GM21786 (cell line): ENCODE results near the gene CDH4.

Experiments
- ATAC-seq: cut with Tn5 transposase; IDR thresholded peaks from one replicate; pipeline ENCODE4 v1.9.1; 2021; ENCODE audit not compliant: unreplicated experiment

CDH4 gene

DNA sequence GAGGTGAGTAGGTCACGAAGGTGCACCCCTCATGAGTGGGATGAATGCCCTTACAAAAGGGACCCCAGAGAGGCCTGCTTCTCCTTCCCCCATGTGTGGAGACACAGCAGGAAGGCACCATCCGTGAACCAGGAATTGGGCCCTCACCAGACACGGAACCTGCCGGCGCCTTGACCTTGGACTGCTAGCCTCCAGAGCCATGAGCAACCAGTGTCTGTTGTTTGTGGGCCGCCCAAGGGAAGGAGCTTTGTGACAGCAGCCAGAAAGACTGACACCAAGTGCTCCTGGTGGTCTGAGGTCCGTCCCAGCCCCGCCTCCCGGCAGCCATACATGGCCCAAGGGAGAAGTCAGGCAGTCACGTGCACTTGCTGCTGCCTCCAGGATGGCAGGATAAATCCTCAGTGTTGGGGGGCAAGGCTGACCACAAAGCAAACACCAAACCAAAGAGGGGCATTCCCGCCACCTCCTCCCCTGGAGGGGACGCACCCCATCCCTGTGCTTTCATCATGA, 29.3 kb downstream of the CDH4 start:
- ATAC-seq: no peak

DNA sequence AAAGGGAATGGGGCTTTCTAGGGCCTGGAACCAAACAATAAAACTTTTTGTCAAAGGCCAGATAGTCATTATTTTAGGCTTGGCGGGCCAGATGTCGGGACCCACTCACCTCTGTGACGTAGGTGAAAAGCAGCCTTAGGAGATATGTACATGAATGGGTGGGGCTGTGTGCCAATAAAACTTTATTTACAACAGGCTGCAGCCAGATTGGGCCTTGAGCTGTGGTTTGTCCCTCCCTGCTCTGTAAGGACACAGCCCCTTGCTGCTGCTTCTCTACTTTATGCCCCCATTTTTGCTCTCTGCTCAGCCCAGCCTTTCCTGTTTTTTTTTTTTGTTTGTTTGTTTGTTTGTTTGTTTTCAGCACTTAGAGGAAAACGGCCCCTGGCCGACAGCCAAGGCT, 32.7 kb downstream of the CDH4 start:
- no peak for ATAC-seq

DNA sequence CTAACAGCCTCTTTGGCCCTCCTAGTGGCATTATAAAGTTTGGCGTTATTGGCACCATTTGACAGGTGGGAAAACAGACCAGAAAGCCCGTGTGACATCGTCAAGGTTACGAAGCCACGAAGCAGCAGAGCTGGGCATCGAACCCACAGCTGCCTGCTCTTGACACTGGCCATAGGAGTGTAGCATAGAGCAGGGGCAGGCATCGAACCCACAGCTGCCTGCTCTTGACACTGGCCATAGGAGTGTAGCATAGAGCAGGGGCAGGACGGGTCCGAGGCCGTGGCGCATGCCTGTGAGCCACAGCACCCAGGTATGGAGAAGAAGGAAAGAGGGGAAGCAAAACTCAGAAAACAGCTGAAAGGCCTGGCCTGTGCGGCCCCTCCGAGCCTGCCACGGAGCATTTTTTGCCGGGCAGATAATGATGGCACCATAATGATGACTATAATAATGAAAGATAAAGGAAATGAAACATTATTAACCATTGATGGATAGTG, 33.1 kb downstream of the CDH4 start:
- ATAC-seq: no peak

DNA sequence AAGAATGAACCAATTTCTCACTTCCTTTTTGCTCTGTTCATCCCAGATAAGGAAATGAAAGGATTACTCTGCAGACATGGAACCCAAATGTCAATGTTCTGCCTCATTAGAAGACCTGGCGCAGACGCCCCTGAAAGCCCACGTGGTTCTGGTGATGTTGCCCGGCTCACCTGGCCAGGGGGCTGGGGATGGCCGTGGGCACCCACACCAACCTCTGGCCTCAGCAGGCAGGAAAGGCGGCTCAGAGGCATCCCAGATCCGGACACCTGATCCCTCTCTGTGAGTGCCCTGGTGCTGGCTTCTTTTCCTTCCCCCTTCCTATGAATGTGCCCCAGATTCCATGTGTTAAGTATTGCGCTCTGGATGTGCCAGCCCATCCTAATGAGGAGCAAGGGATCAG, 33.6 kb downstream of the CDH4 start:
- no peak for ATAC-seq

DNA sequence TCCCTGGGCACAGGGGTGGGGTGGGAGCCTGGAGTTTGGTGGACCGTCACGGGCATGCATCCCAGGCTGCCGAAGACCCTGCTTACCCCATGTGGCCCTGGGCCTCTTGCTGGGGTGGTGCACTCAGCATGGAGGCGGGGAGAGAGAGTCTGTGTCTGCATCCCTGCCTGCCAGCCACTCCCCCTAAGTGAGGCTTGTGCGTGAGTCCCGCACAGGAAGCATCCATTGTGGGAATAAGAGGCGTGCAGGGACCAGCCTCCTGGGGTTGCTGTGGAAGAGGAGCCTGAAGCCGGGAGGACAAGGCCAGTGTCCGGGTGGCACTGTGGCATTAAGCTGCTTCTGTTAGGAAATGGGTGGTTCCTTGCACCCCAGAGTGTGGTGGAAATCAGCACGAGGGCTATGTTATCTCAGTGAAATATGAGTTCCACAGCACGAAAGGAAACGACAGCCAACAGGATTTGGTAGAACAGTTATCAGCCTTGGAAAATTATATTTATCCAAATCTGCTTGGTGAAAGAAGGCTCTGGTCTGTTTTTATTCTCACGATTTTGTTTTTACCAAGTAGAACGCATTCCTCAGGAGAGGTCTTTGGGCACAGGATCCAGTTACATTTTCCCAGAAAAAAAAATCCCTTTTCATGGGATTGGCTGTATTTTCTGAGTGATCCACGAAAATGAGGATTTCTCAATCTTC, 35.7 kb downstream of the CDH4 start:
- ATAC-seq: no peak

DNA sequence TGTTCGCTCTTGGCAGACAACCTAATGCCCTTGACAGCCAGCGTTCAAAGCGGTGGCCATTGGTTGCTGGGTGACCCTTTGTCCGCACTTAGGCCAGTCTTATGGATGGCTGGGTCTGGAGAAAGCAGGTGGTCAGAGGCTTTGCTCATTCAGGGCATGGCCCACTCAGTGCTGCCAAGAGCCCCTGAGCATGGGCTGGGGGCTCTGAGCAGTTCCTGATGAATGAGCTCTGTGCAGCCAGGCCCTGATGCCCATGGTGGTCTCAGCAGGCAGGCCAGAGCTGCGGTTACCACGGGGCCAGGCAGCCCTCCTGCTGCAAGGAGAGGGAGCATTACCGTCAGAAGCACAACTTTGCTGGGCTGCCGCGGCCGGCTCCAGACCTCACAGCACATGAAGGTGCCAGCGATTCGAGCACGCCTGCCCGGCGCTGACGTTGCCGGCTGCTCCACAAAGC, 36.3 kb downstream of the CDH4 start:
- ATAC-seq: no peak

DNA sequence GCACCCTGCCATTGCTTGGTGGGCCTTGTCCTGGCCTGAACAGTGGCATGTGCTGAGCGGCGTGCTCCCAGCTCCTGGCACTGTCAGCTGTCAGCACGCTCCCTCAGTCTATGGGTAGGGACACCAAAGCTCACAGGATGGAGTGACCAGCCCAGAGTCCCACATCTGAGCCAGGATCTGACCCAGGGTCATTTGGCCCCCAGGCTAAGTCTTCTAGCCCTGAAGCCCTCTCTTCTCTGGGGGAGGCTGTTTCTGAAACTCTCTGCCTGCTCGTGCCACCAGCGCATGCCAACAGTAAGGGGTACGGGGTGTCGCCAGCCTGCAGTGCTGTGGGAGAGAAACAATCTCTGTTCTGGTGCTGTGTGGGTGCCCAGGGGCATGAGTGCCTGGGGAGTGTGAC, 37.1 kb downstream of the CDH4 start:
- ATAC-seq: no peak

DNA sequence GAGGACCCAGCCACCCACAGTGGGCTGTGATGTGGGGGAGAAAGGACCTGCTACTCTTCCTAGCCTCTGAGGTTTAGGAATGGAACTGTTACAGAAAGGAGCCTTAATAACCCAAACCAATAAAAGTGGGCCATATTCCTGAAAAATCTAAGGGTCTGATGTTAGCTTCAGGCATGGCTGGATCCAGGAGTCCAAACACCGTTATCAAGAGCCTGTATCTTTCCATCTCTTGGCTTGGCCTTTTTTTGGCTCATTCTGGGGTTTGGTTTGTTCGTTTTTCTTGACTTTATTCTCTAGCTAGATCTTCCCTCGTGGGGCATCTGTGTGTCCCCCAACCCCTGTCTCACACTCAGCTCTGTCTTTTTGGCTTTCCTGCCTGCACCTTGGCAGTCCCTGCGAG, 38.7 kb downstream of the CDH4 start:
- no peak for ATAC-seq

DNA sequence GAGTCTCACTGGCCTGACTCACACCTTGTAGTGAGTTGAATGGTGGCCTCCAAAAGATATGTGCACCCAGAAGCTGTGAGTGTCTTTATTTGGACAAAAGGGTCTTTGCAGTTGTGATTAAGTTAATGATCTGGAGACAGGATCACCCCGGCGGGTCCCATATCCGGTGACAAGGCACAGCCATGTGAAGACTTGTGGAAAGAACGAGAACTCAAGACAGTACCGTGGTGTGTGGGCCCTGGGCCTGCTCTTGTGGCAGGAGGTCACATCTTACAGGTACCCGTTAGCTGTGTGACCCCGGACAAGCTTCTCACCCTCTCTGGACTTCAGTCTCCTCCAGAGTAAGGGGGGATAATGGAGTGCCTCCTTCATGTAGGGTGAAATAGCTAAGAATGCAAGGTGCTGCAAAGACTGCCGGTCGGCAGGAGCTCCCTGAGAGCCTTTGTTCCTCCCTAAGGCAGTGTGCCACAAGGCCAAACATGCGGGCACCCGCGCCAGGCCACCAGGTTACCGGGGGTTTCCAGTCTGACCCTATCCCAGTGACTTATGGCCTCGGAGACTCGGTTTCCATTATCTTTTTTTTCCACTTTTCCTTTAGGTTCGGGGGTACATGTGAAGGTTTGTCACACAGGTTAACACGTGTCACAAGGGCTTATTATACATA, 39.2 kb downstream of the CDH4 start:
- ATAC-seq: no peak

DNA sequence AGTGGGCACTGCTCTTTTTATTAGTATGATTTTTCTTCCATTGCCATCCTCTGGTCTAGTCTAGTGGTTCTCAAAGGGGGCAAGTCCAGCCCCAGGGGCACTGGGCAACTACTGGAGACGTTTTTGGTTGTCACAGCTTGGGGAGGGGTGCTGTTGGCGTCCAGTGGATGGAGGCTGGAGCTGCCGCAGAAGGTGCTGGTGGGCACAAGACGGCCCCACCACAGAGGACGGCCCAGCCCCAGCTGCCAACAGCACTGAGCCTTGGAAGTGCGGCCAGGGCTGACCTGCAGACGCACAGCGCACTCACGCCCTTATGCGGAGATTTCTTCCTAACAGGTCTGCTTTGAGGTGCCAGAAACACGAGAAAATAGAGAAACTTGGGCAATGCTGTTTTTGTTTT, 40.3 kb downstream of the CDH4 start:
- ATAC-seq: no peak

DNA sequence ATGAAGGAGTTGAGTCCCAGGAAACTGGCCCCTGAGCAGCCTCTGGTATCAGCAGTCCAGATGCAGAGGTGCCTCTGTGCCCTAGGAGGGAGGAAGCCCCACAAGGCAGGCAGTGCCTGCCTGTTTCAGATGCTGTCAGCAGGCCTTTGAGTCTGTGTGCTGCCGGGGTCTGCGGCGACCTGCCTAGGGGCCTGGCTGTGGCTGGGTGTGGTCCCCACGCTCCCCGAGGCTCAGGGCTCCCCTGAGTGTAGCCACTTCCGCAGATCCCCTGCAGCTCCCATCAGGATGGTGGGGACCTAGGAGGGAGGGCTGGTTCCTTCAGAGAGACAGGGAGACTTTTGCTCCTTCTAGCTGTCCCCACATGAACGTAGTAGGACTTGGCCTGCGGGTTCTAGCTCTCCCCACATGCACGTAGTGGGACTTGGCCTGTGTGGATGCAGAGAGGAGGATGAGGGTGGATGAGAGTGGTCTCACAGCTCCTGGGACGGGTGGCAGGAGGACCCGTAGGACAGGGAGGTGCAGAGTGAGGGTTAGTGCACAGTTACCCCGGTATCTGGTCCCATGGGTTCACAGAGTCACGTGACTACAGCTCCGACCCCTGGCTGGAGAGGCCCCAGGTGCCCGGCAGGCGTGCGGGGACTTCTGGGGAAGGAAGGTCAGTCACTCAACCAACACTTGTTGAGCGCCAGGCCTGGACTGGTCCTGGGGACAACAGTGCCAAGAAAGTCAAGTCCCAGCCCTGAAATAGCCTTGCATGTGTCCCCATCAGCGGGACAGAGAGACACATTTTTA, 41.0 kb downstream of the CDH4 start:
- ATAC-seq: no peak

DNA sequence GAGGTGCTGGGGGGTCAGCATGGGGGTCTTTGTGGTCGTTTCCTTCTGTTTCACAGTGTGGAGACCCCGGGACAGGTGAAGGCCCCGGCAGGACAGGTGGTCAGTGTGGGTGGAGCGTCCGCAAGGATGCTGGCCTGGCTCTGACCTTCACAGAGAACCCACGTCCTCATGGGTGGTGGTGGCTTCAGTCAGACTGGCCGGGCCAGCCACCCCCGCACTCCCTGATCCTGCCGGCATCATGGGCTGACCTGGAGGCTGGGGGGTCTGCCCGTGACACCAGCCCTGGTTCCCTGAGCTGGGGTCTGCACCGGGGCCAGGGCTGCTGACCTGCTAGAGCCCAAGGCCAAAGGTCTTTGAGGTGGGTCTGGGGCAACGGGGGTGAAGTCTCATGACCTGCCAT, 41.9 kb downstream of the CDH4 start:
- ATAC-seq: no peak

DNA sequence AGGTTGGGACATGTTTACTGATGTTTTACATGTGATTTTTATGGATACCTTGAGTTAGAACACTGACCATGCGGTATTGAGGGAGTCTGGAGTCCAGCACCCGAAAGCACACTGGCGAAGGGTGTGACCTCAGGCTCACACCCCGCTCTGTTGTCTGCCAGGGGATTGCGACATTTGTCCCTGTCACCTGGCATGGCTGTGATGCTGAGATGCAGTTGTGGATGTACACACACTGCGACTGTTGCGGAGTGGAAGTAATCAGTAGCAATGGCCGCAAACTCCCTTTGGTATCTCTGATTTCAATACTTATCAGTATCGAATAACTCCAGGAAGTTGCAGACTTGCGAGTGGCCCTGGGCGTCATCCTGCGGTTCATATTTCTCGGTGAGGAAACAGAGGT, 43.2 kb downstream of the CDH4 start:
- no peak for ATAC-seq

DNA sequence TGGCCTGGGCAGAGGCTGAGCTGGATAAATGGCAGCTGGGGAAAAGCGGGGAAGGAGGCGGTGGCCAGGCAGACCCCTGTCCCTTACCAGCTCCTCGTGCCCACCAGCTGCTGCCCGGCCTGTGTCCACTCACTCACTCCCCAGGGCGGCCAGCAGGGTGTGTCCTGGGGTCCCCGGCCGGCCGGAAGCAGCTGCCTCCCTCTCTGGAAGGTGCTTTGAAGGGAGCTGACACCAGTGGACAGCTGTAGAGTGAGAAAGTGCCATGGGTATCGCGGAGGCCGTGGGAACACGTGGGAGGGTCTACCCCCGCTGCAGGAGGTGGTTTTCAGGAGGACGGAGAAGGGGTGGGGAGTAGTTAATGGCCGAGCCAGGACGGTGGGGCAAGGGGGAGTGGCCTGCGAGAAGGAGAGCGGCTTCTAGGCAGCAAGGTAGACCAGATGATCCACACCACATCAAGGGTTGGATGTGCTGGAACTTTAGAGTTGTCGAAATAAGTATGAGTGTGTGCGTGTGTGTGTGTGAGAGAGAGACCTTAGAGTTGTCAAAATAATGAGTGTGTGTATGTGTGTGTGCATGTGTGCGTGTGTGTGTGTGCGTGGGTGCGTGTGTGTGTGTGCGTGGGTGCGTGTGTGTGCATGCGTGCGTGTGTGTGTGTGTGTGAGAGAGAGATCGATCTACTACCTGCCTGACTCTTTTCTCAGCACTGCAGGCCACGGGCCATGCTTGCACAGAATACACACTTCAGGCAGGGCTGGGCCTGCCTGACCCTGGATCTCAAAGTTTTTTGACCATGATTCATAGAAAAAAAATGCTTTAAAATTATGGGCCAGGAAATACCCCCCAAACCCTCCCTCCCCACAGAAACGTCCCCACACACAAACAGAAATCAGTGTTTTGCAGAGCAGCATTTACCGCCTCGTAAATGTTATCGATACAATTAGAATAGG, 43.9 kb downstream of the CDH4 start:
- ATAC-seq: no peak

DNA sequence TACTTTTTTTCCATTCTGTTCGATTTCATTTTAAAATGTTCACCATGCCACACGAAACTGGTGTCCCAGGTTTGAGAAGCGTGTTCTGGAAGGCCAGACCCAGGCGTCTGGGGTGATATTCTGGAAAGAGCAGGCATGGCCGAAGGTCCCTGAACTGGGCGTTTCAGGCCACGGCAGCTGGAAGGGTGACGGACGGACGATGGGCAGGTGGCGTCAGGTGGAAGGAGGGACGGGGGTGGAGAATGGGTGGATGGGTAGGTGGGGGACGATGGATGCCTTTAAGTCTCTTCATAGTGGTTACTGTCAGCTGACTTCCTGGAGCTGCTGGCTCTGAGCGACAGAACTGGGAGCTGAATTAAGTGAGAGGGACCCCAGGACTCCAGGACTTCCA, 44.6 kb downstream of the CDH4 start:
- no peak for ATAC-seq

DNA sequence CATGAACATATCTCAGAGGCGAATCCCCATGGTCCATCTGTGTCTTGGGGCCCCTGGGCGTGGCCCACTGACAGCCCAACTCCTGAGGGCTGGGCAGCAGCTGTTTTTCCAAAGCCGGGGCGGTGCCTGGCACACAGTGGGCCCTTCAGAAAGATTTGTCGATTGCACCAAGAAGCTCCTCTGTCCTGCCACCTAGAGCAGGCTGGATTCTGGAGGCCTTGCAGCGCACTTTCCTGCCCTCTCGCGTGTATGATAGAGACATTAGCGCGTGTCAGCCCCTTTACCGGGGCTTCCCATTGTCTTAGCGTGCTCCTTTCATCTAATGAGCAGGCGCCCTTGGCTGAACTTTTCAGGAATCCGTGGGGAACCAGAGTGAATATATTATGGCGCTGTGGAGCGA, 45.4 kb downstream of the CDH4 start:
- ATAC-seq: no peak

DNA sequence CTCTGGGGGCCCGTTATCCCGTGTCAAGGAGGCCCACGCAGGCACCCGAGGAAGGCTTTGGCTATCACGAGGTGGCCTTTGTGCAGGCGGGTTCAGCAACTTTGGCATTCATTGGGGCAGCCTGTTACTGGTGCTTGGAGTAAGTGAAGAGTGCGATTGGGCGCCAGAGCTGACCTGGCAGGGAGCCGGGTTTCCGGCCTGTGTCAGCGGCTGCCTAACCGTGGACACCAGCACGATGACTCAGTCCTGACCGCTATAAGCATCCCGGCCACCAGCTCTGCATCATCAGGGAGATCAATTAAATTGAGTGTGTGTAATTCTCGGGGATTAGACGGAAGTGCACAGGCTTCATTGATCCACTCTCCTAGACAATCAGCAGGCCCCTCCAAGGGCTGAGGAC, 45.9 kb downstream of the CDH4 start:
- no peak for ATAC-seq

DNA sequence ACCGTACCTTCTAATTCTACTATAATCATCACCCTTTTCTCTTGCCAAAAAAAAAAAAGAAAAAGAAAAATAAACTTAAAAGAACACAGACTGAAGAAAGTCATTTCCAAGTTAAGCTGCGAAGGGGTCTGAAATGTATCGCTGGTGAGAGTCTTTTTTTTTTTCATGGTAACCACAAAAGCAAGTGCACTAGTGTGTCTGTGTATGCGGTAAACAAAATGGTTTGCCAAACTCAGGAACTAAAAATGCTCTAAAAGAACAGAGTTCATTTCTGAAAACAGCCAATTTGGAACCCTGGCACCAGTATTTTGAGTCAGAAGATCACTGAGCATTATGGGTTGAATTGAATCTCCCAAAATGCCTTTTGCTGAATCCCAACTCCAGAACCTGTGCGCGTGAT, 46.6 kb downstream of the CDH4 start:
- no peak for ATAC-seq

DNA sequence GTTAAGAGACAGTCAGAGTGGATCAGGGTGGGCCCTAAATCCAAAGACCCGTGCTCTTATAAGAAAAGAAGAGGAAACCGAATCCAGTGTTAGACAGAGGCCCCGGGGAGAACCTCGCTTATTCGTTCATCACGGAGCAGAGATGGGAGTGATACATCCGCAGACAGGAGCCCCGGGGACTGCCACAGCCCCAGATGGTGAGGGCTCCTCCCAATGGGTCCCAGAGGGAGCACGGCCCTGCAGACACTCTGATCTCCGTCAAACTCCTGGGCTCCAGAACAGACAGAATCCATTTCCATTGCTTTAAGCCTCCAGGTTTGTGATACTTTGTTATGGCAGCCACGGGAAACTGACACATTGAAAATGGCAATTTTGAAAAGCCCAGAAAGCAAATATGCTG, 47.0 kb downstream of the CDH4 start:
- ATAC-seq: no peak

DNA sequence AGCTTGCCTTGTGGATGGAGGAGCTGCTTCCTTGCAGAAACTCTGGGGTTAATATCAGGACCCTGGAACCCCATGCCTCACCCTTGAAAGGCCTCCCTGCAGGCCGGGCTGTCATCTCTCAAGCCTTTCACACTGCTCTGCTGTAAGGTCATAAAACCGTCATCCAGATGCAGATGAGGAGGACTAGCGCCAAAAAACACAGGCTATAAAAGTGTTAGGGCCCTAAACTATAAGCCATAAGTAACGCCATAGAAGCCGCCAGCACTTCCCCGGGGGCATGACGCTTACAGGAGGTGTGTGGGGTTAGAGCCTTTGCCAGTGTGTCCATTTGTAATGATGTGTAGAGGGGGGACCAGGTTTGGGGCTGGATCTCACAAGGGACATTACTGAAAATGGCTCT, 47.6 kb downstream of the CDH4 start:
- ATAC-seq: no peak

DNA sequence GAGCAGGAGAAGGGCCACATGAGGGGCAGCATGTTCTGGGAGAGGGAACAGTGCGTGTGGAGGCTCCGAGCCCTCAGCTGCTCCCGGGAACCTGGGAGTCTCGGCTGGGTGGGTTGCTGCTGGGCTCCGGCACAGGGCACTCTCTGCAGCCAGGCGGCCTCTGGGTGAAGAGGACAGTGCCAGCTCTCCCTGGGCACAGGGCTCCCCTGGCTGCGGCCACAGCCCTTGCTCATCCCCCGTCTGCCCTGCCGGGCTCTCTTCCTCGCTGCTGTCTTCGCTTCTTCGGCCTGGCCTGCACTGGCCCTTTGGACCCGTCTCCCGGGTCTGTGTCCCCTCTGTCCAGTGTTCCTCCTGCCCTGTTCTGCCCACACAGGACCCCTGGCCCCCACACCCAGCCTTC, 48.2 kb downstream of the CDH4 start:
- no peak for ATAC-seq
